GM18873 (cell line): Measurements from ENCODE around the gene TIFAB.

Experiments used
- ATAC-seq: cut with Tn5 transposase; IDR thresholded peaks from one replicate; pipeline ENCODE4 v1.9.1; 2021; ENCODE audit warnings: mild to moderate bottlenecking, moderate library complexity, moderate number of reproducible peaks; ENCODE audit not compliant: unreplicated experiment, low FRiP score

The TIFAB gene

DNA sequence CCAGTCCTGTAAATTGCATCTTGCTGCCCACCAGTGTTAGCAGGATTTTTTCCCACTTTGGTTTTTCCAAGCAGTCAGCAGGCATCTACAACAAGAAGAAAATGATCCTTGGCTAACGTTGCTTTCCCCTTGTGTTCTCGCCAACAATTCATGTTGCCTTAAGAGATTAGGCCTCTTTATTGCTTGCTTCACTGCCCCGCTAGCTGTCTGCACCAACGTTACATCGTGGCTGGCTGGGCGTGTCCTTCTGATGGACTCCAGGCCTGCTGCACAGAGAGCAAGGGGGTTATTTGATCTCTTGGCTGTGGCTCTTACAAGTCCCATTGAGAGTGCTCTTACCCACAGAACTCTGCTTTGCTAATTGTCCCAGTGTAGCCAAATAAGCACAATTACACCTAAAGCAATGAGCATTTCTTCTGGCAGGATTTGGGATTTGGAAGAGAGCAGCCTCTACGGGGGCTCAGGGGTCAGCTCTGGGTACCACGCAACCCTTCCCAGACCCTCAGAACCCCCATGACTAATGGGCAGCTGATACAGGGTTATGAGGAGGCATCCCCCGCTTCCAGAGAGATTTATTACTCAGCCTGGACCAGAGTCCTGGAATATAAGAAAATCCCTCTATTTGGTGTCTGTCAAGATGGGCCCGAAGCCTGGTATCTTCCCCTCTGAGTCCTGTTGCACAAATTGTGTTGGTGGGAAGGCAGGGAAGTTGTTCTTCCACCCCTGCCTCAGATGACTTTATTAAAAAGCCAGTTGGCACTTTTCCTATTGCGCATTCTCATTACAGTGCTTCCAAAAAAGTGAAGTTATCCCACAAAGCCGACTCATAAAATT lies 22.6 kb downstream of the TIFAB start:
- ATAC-seq = no peak

DNA sequence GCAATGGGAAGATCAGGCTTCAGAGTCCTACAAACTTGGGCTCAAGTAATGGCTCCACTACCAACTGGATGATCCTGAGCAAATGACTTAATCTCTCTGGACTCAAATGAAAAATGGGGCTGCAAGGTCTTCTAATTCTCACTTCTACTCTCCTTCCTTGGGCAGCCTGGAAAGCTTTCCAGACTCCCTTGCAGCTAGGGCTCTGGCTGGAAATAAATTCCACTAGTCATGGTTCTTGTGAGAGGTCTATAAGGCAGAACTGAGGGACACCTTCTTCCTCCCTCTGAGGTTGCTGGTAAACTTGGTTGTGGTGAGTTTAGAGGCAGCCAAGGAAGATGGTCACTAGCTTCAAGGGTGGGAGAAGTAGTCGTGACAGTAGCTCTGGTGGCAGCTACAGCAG lies 23.6 kb downstream of the TIFAB start:
- ATAC-seq = no peak

DNA sequence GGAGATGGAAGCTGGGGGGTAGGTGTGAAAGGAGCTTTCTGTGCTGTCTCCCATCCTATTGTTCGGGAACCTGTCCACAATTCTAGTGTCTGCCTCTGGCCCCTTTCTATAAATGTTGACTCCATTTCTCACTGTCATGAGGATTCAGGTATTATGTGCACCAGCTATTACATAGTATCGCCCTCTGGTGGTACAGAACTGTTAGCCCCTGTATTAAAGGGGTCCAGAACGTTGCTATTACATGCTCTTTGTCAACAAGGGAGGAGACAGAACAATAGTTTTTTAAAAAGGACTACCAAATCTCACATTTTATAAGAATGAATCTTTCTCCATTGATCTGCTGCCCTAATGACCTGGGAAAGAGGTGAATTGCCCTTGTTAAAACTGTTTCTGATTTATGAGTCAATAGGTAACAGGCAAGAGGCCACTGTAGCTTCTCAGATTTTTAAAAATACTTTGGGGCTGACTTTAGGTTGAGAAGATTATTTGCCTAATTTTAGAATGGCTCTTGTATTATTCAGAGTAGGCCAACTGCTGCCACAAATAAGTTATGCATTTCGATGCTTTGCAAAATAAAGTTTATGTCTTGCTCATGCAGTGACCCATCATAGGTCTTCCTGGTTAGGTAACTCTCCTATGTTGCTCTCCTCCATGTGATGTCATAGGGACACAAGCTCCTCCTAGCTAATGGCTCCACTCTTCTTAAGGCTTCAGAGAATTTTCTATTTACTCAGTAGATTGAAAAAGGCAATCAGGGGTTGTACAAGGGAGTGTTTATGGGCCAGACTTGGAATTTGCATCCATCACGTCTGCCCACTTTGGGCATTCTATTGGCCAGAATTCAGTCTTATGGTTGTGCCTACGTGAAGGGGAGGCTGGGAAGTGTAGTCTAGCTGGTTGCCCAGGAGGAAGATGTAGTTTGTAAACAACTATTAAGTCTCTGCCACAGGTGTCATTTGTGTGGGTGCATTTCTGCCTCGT lies 25.8 kb downstream of the TIFAB start:
- no peak for ATAC-seq

DNA sequence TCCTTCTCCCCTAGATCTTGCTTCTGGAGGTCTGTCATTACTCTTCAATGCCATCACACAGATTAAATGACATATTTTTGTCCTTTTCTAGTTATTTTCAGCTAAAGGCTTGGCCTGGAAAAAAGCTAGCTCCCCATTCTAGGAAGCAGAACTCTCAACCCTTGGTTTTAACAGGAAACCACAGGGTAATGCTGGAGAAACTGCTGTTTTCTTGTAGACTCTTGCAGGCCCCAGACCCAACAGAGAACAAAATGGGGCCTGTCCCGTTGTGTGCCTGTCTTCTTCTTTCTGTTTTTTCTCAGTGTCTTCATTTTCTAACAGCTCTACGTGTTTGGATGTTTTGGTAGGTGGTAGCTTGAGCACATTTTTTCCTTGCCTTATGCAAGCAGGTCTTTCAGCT lies 26.5 kb downstream of the TIFAB start:
- ATAC-seq = no peak

DNA sequence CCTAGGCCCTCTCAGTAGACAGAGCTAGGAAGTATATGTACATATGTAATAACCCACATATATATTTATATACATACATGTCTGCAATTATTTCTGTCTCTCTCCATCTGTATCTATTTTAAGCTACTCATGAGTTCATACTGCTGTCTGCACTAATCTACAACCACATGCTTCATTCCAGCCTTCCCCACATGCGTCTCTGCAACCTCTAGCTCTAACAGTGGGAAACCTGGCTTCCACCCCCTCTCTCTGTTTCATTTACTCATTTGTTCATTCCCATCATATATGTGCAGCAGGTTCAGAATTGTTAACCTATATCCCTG lies 28.3 kb downstream of the TIFAB start:
- no peak for ATAC-seq

DNA sequence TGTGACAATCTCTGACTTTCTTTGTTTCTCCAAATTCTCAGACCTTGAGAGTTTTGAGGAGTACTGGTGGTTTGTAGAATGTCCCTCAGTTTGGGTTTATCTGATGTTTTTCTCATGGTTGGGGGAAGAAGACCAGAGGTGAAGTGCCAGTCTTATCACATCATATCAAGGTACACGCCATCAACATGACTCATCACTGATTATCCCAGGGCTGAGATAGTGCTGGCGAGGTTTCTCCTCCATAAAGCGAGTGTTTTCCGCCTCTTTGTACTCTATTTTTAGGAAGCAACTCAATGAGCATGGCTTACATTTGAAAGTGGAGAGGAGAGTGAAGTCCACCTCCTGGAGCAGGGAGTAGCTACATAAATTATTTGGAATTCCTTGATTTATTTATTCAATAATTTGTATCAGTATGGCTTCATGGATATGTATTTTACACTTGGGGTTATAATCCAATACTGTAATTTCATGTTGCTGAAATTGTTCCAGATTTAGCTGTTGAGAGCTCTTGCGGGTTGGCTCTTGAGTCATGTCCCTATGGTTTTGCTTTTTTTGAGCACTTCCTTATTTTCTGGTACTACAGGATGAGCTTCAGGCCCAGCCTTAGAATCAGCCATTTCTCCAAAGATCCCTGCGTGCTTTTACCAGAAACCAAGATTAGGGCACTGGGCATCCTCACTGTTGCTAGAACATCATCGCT lies 28.9 kb downstream of the TIFAB start:
- no peak for ATAC-seq

DNA sequence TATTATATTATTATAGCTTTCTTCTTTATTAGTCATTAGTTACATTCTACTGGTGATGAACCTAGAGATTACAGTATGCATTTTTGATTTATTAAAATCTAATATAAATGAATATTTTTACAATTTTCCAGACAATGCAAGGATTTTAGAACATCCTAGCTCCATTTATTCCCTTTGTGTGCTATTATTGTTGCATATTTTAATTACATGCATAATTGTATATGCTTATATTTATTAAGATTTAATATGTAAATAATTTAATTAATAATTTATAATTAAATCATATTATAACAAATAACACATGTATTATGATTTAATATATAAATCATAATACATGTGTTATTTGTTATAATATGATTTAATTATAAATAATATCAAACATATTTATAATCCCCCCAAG lies 29.7 kb downstream of the TIFAB start:
- no peak for ATAC-seq

DNA sequence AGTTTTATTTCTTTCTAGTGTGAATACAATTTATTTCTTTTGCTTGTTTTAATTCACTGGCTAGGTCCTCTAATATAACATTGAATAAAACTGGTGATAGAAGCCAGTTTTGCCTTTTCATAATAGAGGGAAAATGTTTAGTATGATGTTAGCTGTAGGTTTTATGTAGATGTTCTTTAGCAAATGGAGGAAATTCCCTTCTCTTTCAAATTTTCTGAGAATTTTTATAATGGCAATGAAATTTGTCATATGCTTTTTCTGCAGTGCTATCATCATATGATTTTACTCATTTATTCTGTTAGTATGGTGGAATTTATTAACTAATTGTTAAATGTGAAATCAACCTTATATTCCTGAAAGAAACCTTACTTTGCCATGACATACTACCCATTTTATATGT lies 35.1 kb downstream of the TIFAB start:
- no peak for ATAC-seq

DNA sequence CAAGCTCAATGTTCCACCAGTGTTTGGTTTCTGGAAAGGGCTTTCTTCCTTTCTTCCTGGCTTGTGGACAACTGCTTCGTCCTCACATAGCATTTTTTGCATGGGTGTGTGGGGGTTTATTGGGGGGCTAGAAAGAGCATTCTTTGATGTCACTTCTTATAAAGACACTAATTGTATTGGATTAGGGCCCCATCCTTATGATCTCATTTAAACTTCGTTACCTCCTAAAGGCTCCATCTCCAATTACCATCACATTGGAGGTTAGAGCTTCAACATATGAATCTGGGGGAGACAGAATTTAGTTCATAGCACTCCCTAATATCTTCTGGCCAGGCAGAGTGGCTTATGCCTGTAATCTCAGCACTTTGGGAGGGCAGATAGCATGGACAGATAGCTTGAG lies 47.1 kb downstream of the TIFAB start:
- ATAC-seq = no peak

DNA sequence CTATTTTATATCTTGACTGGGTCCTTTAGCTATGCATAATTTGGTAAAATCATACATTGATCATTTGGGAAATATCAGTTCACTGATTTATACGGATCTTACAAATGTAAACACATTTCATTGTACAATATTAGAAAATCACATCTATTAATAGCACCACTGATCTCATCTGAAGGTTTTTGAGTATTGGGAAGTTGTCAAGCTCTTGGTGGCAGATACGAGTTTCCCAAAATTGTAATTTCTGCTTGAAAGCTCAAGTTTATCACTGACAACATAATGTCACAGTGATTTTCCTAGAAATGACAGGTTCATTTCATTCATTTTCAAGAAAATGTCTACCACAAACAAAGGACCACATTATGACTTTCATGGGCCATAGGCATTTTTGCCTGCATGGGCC lies 50.1 kb downstream of the TIFAB start:
- ATAC-seq = no peak

DNA sequence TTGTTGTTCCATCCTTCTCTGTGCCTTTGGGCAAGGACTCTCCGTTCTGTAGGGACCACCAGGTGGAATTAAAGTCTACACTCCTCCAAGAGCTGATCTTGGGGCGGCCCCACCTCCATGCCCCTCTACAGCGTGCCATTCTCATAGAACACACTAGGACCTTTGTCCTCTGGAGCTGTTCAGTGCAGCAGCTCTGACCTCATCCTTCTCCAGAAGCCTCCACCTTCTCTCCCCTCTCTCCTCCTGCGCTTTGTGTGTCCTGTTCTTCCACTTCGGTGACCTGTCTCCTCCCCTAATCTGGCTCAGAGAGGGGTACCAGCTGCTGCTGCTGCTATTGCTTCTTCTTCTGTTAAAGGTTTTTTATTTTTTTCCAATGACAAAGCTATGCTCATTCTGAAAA lies 51.3 kb downstream of the TIFAB start:
- ATAC-seq = no peak

DNA sequence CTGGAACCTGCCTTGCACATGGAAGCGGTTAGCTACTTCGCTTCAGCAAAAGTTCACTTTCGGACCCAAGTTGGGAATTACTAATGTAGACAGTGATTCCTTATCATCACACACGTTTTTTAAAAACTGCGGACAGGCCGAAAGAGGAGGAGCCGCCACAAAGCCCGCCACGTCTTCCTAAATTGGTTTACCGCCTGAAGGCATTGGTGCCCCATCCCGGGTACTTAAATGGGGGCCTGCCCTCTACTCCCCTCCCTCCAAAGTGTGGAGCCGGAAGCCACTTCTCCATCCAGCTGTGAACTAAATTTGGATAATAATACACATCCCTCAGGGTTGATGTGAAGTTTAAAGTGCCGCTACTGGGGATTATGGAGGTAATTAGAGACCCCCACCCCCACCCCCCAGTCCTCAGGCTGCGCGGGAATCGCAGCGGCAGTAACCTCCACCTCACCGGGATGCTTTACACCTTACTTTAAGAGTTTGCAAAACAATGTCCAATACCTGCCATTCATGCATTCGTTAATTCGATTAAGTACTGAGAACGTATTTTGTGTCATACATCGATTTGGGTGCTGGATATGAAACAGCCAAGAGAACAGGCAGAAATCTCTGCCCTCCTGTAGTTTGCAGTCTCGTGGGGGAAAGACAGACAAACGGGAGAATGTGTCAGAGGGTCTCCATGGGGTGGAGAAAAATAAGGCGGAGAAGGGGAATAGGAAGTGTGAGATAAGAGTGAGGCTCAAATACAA lies 52.2 kb downstream of the TIFAB start:
- ATAC-seq = no peak

DNA sequence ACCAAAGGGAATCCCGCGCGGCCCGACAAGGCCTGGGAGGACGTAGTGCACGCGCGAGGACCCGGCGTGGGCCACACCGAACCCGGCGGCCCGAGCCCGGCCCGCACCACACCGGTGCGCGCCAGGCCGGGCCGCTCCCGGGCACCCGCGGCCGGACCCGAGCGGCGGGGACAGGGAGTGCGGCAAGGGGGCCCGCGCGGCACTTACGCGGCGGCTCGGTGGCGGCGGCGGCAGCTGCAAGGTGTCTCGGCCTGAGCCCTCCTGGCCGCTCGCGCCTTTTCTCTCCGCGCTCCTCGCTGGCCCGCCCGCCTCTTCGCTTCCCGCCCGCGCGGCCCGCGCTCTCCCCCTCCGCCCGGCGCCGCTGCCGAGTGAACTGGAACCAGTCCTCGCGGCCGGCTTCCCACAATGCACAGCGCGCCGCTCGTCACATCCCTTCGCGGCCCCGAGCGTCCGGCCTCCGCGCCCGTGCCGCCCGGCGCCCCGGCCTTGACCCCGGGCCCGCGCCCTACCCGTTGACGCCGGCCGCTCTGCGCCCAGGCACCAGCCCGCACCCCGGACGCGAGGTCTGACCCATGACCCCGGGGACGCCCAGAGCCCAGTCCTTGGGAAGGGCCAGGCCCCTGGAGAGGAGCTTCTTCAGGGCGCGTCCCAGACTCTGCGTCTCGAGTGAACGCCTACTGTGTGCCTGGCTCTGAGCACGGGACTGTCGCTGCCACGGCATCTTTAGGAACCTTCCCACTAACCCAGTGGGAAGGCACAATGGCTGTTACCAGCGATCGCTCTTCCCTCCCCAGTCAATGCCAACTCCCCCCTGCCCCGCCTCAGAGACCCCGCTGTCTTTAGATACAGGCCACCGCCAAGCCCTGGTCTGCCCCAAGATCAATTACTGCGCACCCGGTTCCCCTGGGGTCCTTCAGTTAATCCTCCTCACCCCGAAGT lies 53.0 kb downstream of the TIFAB start, which contains the start of gene MACROH2A1:
Gene MACROH2A1, minus strand, starts transcription at position 377 of the 939 bp plus-strand sequence. CDS start 10,138 bp downstream, outside the sequence.
- peak; percentile 76 for ATAC-seq

DNA sequence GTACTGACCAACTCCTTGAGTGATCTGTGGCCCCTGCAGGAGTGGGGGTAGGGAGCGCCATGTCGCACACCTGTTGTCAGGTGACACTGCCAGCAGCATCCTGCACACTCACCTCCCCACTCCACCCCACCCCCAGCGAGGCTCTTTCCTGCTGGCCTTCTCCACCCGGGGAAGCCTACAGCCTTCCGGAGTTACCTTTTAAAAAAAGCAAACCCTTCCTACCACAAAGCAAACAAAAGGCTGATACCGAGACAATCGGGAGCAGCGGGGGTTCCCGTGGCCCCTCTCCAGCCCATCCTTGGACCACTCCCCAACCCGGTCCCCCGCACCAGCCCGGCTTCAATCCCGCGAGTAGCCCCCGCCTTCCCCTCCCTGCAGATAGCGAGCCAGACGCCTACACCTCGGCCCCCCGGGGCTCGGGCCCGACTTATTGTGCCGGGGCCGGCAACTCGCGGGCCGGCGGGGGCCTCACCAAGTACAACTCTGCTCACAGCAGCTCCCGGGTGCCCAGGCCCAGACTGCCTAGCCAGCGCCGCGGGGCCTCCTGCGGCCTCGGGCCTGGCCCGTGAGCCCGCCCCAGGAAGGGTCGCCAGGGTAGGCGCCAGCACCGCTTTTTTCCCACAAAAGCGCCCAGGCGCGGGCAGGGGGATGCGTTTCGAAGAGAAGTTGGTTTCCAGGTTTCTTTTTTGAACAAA lies 53.8 kb downstream of the TIFAB start:
- no peak for ATAC-seq
